H1 (cell line): Measurements from ENCODE around the gene NAA25. TPM values are rescaled to one million over a fixed set of nuclear protein-coding genes. Genes with fewer than 3 reads are reported as not detected.

Source experiments
- CTCF ChIA-PET: fragments of 300-600 bp; sonication (Branson Sonifier 250); formaldehyde crosslinking; loops from one replicate; lab custom pipeline; 2021; ENCODE audit not compliant: partially characterized antibody; lab: Charles Lee
- POLR2A ChIA-PET: fragments of 300-600 bp; sonication (Branson Sonifier 250); formaldehyde crosslinking; loops from one replicate; lab custom pipeline; 2021; ENCODE audit warnings: inconsistent platforms; ENCODE audit not compliant: partially characterized antibody; lab: Charles Lee
- DNase-seq, 2 experiments: peaks; one replicate each; pipeline versions ENCODE4 v3.0.0 to v3.0.0-alpha.2; 2010 to 2022; ENCODE audit warnings: low spot score in 2 of 2, low read depth in 1 of 2, mixed read lengths in 1 of 2
- FAIRE-seq: peaks from 2 replicates; lab custom pipeline; 2011; peaks lifted over from hg19 to GRCh38; lab: Jason Lieb, UNC
- H2AFZ ChIP-seq: 2 replicates; pipeline ENCODE4 v1.8.1; 2012; ENCODE audit warnings: low read length, inconsistent platforms
- H2AK5ac ChIP-seq: 2 replicates; pipeline ENCODE4 v1.6.1; 2013; ENCODE audit warnings: low read depth, low read length
- H2BK120ac ChIP-seq: replicated peaks from 2 replicates; pipeline ENCODE3; 2013; ENCODE audit warnings: low read depth, low read length, inconsistent platforms
- H2BK12ac ChIP-seq: 2 replicates; pipeline ENCODE4 v1.6.1; 2013; ENCODE audit warnings: low read depth, low read length
- H2BK15ac ChIP-seq: 2 replicates; pipeline ENCODE4 v1.6.1; 2013; ENCODE audit warnings: low read length
- H2BK20ac ChIP-seq: 2 replicates; pipeline ENCODE4 v1.6.1; 2013; ENCODE audit warnings: low read length
- H2BK5ac ChIP-seq: 2 replicates; pipeline ENCODE4 v1.6.1; 2013; ENCODE audit warnings: low read depth, low read length
- H3K14ac ChIP-seq: 2 replicates; pipeline ENCODE4 v1.6.1; 2013; ENCODE audit warnings: inconsistent platforms; ENCODE audit not compliant: insufficient read length
- H3K18ac ChIP-seq: 2 replicates; pipeline ENCODE4 v1.6.1; 2013; ENCODE audit warnings: low read length; ENCODE audit errors: extremely low read depth
- H3K23ac ChIP-seq: 2 replicates; pipeline ENCODE4 v1.6.1; 2013; ENCODE audit warnings: inconsistent platforms; ENCODE audit not compliant: insufficient read length
- H3K23me2 ChIP-seq: 2 replicates; pipeline ENCODE4 v1.6.1; 2013; ENCODE audit warnings: low read depth, low read length
- H3K27ac ChIP-seq: 2 replicates; pipeline ENCODE4 v1.6.1; 2011; ENCODE audit warnings: low read depth, low read length, inconsistent platforms
- H3K27me3 ChIP-seq, 4 experiments: replicated peaks in 1 of 4; 1 replicate in 1 of 4; 2 replicates in 3 of 4; pipeline versions ENCODE4 v1.6.1 to v1.8.1; 2011 to 2013; ENCODE audit warnings: low read length in 3 of 4, mild to moderate bottlenecking in 3 of 4, inconsistent platforms in 2 of 4, mixed read lengths in 2 of 4, moderate library complexity in 1 of 4; ENCODE audit not compliant: control insufficient read depth in 3 of 4, insufficient read depth in 3 of 4; ENCODE audit errors: extremely low read depth in 1 of 4
- H3K36me3 ChIP-seq, 4 experiments: 2 replicates each; pipeline versions ENCODE4 v1.6.1 to v1.8.1; 2011 to 2013; ENCODE audit warnings: mild to moderate bottlenecking in 4 of 4, low read length in 3 of 4, moderate library complexity in 2 of 4, control low read depth in 1 of 4, inconsistent platforms in 1 of 4; ENCODE audit not compliant: insufficient read depth in 4 of 4, control insufficient read depth in 2 of 4
- H3K4ac ChIP-seq: replicated peaks from 2 replicates; pipeline ENCODE3; 2013; ENCODE audit warnings: low read length, low read depth, mixed read lengths, inconsistent platforms; ENCODE audit not compliant: insufficient read length
- H3K4me1 ChIP-seq, 4 experiments: replicated peaks in 1 of 4; 1 replicate in 1 of 4; 2 replicates in 3 of 4; pipeline versions ENCODE4 v1.6.1 to v1.8.1; 2011 to 2013; ENCODE audit warnings: low read length in 3 of 4, inconsistent platforms in 2 of 4, mixed read lengths in 1 of 4; ENCODE audit not compliant: insufficient read depth in 4 of 4, control insufficient read depth in 3 of 4
- H3K4me2 ChIP-seq, 2 experiments: 2 replicates each; pipeline versions ENCODE4 v1.6.1 to v1.8.1; 2011 to 2013; ENCODE audit warnings: low read depth in 2 of 2, low read length in 2 of 2, control low read depth in 1 of 2, inconsistent platforms in 1 of 2, mild to moderate bottlenecking in 1 of 2; ENCODE audit not compliant: insufficient read depth in 1 of 2
- H3K4me3 ChIP-seq, 4 experiments: fragments of 200-600, 300-600 bp in 1 of 4; sonication (generic), shearing (Covaris generic), sonication (Bioruptor Twin) in 1 of 4; 2 replicates each; pipeline versions ENCODE4 v1.5.1 to v1.8.1; 2011 to 2016; ENCODE audit warnings: low read length in 4 of 4, low read depth in 3 of 4, control low read depth in 2 of 4, inconsistent platforms in 2 of 4, mild to moderate bottlenecking in 2 of 4, mixed read lengths in 1 of 4, moderate library complexity in 1 of 4; ENCODE audit not compliant: insufficient read depth in 2 of 4; ENCODE audit errors: extremely low read depth in 1 of 4
- H3K56ac ChIP-seq: replicated peaks from 2 replicates; pipeline ENCODE3; 2013; ENCODE audit warnings: low read depth, mild to moderate bottlenecking, mixed read lengths, low read length, inconsistent platforms; ENCODE audit not compliant: insufficient read length
- H3K79me1 ChIP-seq: 2 replicates; pipeline ENCODE4 v1.6.1; 2013; ENCODE audit warnings: low read depth, low read length, control low read depth
- H3K79me2 ChIP-seq, 2 experiments: 2 replicates each; pipeline versions ENCODE4 v1.6.1 to v1.8.1; 2012 to 2013; ENCODE audit warnings: low read length in 2 of 2, mild to moderate bottlenecking in 2 of 2, inconsistent platforms in 1 of 2; ENCODE audit not compliant: insufficient read depth in 2 of 2, control insufficient read depth in 1 of 2
- H3K9ac ChIP-seq, 4 experiments: replicated peaks in 1 of 4; 1 replicate in 1 of 4; 2 replicates in 3 of 4; pipeline versions ENCODE4 v1.6.1 to v1.8.1; 2011 to 2013; ENCODE audit warnings: low read depth in 3 of 4, low read length in 3 of 4, control low read depth in 2 of 4, mild to moderate bottlenecking in 2 of 4, moderate library complexity in 2 of 4, inconsistent platforms in 1 of 4; ENCODE audit errors: extremely low read depth in 1 of 4
- H3K9me3 ChIP-seq, 2 experiments: 2 replicates each; pipeline versions ENCODE4 v1.6.1 to v1.8.1; 2012 to 2013; ENCODE audit warnings: mild to moderate bottlenecking in 2 of 2, moderate library complexity in 2 of 2, control low read depth in 1 of 2, inconsistent platforms in 1 of 2, low read depth in 1 of 2, low read length in 1 of 2, mixed read lengths in 1 of 2; ENCODE audit not compliant: insufficient read depth in 2 of 2
- H4K20me1 ChIP-seq, 2 experiments: replicated peaks in 1 of 2; 2 replicates each; pipeline versions ENCODE3 to v1.8.1; 2011 to 2013; ENCODE audit warnings: inconsistent platforms in 2 of 2, low read length in 2 of 2, mild to moderate bottlenecking in 1 of 2; ENCODE audit not compliant: insufficient read depth in 2 of 2, control insufficient read depth in 1 of 2
- H4K5ac ChIP-seq: 2 replicates; pipeline ENCODE4 v1.6.1; 2013; ENCODE audit warnings: low read length, low read depth, mixed read lengths, inconsistent platforms; ENCODE audit not compliant: insufficient read length
- H4K8ac ChIP-seq: 2 replicates; pipeline ENCODE4 v1.8.0; 2013; ENCODE audit warnings: mild to moderate bottlenecking, moderate library complexity, low read length, inconsistent platforms; ENCODE audit not compliant: insufficient read depth; ENCODE audit errors: extremely low read depth
- H4K91ac ChIP-seq: replicated peaks from 2 replicates; pipeline ENCODE3; 2013; ENCODE audit warnings: low read length, mixed read lengths, inconsistent platforms; ENCODE audit not compliant: insufficient read length
- RAD21 ChIP-seq, 2 experiments: IDR thresholded peaks in 1 of 2; conservative IDR thresholded peaks in 1 of 2; 2 replicates each; pipeline ENCODE4 v1.6.1; 2011; ENCODE audit warnings: low read depth in 2 of 2, low read length in 2 of 2, improper control_type of control experiment in 1 of 2, inconsistent platforms in 1 of 2, mild to moderate bottlenecking in 1 of 2, moderate library complexity in 1 of 2
- WGBS, 2 experiments: shearing (Covaris generic) in 1 of 2; methylation state at CpG; one replicate each; pipeline versions ENCODE4 v1.1.6 to v1.1.7; 2013 to 2015; ENCODE audit warnings: low lambda C conversion rate in 2 of 2, mixed read lengths in 2 of 2, inconsistent platforms in 1 of 2, low coverage in 1 of 2, missing lambda C conversion rate in 1 of 2; ENCODE audit not compliant: insufficient replicate concordance in 2 of 2, insufficient coverage in 1 of 2, insufficient read length in 1 of 2; ENCODE audit errors: extremely low coverage in 1 of 2, missing lambda C conversion rate in 1 of 2; 5-methylcytosine and 5-hydroxymethylcytosine counted together
- polyA plus RNA-seq, 7 experiments: library from polyadenylated mRNA; depleted of rRNA in 3 of 7; stranded (reverse) in 5 of 7; unstranded in 2 of 7; fragments of >200 nt in 5 of 7; fragments of 200-250 nt in 2 of 7; gene quantifications; 1 replicate in 5 of 7; 2 replicates in 1 of 7; 4 replicates in 1 of 7; pipeline versions ENCODE4 v1.2.1 to v1.2.3, GENCODE V29; 2011 to 2013; ENCODE audit warnings: missing spikeins in 2 of 7, mixed read lengths in 2 of 7
- total RNA-seq: library from RNA; stranded (reverse); fragmentation: NEBNext Ultra II Directional; extraction: Animal tissue kit (Norgen Biotek cat#: 25700); gene quantifications from 2 replicates; pipeline ENCODE4 v1.2.1, GENCODE V29; 2021

The NAA25 gene
- total and polyA plus RNA-seq, 2 of the 8 experiments (the other 6 are each of a cell fraction or from before 2014, with no cell fraction given), result 10.8 to 60.3 TPM

GRCh38 chr12:112046003-112046402, 62.6 kb downstream of the NAA25 start:
- FAIRE-seq, result no peak
- no peak overlapping the region for H3K23ac ChIP-seq
- 86% methylated on average over 4 of the region's 4 CpGs; no CpG with 5 or more reads in 1 of the 2 experiments for WGBS, 2 experiments

More at GRCh38 chr12:112046003-112046402, 62.6 kb downstream of the NAA25 start:
- Histone ChIP-seq H3K4me1 (no peaks in the 10 kb centered on the region), H2BK120ac (no peak overlapping the region), H3K4me3 (no peak overlapping the region), H2AK5ac (no peak overlapping the region), H3K56ac (no peak overlapping the region), H3K36me3 (peaks cover 10 to 82% (median 57%) of the 10 kb centered on the region in 4 experiments), H3K27ac (no peak overlapping the region), H3K23me2 (no peaks in the 10 kb centered on the region), H3K4me2 (no peak overlapping the region), H4K5ac (no peak overlapping the region), H2BK15ac (no peak overlapping the region), H4K20me1 (no peaks in the 10 kb centered on the region), H2AFZ (no peak overlapping the region), H2BK12ac (no peak overlapping the region), H4K8ac (no peak overlapping the region), H3K18ac (no peak overlapping the region), H3K9me3 (no peaks in the 10 kb centered on the region), H3K27me3 (no peaks in the 10 kb centered on the region), H4K91ac (no peak overlapping the region), H3K9ac (no peak overlapping the region), H3K4ac (no peak overlapping the region), H3K79me2 (no peaks in the 10 kb centered on the region), H3K79me1 (no peaks in the 10 kb centered on the region), H3K14ac (no peak overlapping the region), H2BK5ac (no peak overlapping the region), H2BK20ac (no peak overlapping the region)
- DNase-seq, result no peak
- ChIA-PET CTCF (no interaction called here), POLR2A (interaction anchor here (0.8 kb wide), 1 partner anchor 9 kb away, joined by 3 read pairs; no protein-coding TSS in a partner anchor)
- TF ChIP-seq RAD21 (IDR thresholded peaks at IDR 0.05 in 1 of 2, conservative IDR thresholded peaks at IDR 0.05 in 1 of 2; ENCODE audit: low read depth in 2 of 2, low read length in 2 of 2), result no peak
